Measurements from ENCODE around the gene ODF2L. TPM values are rescaled to one million over a fixed set of nuclear protein-coding genes. Genes with fewer than 3 reads are reported as not detected.
A peak's percentile ranks its signal among the peaks of the same experiment; 100 is the strongest.

ODF2L gene
- total RNA-seq, 1 experiment from 2014 or later, result 33.6 TPM

- Histone ChIP-seq H2AFZ (peak overlapping the region; percentile 44), H3K36me3 (ENCODE audit: low read depth) (no peaks in the 10 kb centered on the region), H3K79me2 (ENCODE audit: low read depth) (no peaks in the 10 kb centered on the region), H3K4me2 (peak overlapping the region; percentile 68), H3K27ac (peak overlapping the region; percentile 87), H3K9me3 (ENCODE audit: insufficient read depth, low read depth) (peaks cover 22% of the 10 kb centered on the region; the same call in 1 of the 2 replicates), H4K20me1 (ENCODE audit: insufficient read depth) (no peaks in the 10 kb centered on the region), H3K9me2 (ENCODE audit: insufficient read depth) (no peaks in the 10 kb centered on the region), H3K27me3 (ENCODE audit: insufficient read depth, low read depth) (no peaks in the 10 kb centered on the region), H3K4me1 (replicated peaks; ENCODE audit: insufficient read depth) (peaks cover 36% of the 10 kb centered on the region), H3K4me3 (0 out of 2 replicates have a peak overlapping the region, but pooled peaks have one; percentile 3), H3F3A (ENCODE audit: insufficient read depth, low read depth) (peaks cover 24% of the 10 kb centered on the region)
- DNase-seq, result no peak
- ChIA-PET POLR2A (ENCODE audit: unreplicated experiment) (no interaction called here), CTCF (interaction anchor here (0.6 kb wide), 1 partner anchor 275 kb away, joined by 3 read pairs; the partner anchor contains the start of gene SH3GLB1)
- no peak for TF ChIP-seq EZH2 (IDR thresholded peaks at IDR 0.05; ENCODE audit: low read depth)
- TF ChIP-seq, protein P1, sequence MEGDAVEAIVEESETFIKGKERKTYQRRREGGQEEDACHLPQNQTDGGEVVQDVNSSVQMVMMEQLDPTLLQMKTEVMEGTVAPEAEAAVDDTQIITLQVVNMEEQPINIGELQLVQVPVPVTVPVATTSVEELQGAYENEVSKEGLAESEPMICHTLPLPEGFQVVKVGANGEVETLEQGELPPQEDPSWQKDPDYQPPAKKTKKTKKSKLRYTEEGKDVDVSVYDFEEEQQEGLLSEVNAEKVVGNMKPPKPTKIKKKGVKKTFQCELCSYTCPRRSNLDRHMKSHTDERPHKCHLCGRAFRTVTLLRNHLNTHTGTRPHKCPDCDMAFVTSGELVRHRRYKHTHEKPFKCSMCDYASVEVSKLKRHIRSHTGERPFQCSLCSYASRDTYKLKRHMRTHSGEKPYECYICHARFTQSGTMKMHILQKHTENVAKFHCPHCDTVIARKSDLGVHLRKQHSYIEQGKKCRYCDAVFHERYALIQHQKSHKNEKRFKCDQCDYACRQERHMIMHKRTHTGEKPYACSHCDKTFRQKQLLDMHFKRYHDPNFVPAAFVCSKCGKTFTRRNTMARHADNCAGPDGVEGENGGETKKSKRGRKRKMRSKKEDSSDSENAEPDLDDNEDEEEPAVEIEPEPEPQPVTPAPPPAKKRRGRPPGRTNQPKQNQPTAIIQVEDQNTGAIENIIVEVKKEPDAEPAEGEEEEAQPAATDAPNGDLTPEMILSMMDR (conservative IDR thresholded peaks at IDR 0.05), result no peak
- intact Hi-C loops (cut with micrococcal nuclease; ENCODE audit: unreplicated experiment), result no loop called here
- no TSS peak for BruUV-seq (replicated peaks)
These were observed 33.1 kb upstream of the ODF2L start for GRCh38 chr1:86429122-86429725.

GRCh38 chr1:86423873-86424272 lies 27.8 kb upstream of the ODF2L start, which contains the start of gene CLCA2:
CLCA2 (plus strand) TSS chr1:86424171; CDS start chr1:86424248, 77 bp downstream.
- H3K4me2 ChIP-seq, result no peak within 1 kb of the TSS
- H3K4me1 ChIP-seq (replicated peaks; ENCODE audit: insufficient read depth), result peaks cover 32% of the 10 kb centered on the region
- no peaks in the 10 kb centered on the region for H3K79me2 ChIP-seq (ENCODE audit: low read depth)
- ChIA-PET POLR2A (ENCODE audit: unreplicated experiment) (no interaction called here), CTCF (no interaction called here)
- H3K27me3 ChIP-seq (ENCODE audit: insufficient read depth, low read depth), result no peaks in the 10 kb centered on the region
- H3K36me3 ChIP-seq (ENCODE audit: low read depth), result no peaks in the 10 kb centered on the region
- H3K9me2 ChIP-seq (ENCODE audit: insufficient read depth), result no peaks in the 10 kb centered on the region; the same call in 1 of the 2 replicates
- intact Hi-C loops (cut with micrococcal nuclease; ENCODE audit: unreplicated experiment), result no loop called here
- H4K20me1 ChIP-seq (ENCODE audit: insufficient read depth), result no peaks in the 10 kb centered on the region
- no peaks in the 10 kb centered on the region; the same call in 1 of the 2 replicates for H3F3A ChIP-seq (ENCODE audit: insufficient read depth, low read depth)
- DNase-seq, result no peak
- H2AFZ ChIP-seq, result no peak within 1 kb of the TSS
- TF ChIP-seq, protein P1 (conservative IDR thresholded peaks at IDR 0.05), result no peak
- TF ChIP-seq EZH2 (IDR thresholded peaks at IDR 0.05; ENCODE audit: low read depth), result no peak
- no peak within 1 kb of the TSS for H3K27ac ChIP-seq
- BruUV-seq (replicated peaks), result no TSS peak
- H3K4me3 ChIP-seq, result no peak within 1 kb of the TSS
- H3K9me3 ChIP-seq (ENCODE audit: insufficient read depth, low read depth), result 0 out of 2 replicates have a peak, but pooled peaks cover 12% of the 10 kb centered on the region

DNA sequence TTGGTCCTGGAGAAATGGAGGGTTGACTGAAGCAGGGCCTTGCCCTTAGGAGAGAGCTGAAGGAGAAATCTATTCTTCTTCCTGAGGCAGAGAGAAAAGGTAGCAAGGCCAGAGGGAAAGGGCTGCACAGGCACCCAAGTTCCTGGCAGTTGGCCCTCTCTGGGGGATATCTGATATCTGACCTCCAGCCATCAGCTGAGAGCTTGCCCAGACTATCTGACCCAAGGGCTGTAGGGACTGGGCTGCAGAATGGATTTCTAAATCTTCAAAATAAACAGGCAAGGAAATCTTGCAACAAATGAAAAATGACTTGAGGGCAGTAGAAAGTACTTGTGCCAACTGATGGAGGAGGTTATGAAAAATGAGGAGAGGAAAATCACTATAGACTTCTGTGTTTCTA lies 27.4 kb upstream of the ODF2L start:
- Histone ChIP-seq H3K4me3 (no peak overlapping the region), H3K27ac (no peak overlapping the region), H3K27me3 (ENCODE audit: insufficient read depth, low read depth) (no peaks in the 10 kb centered on the region), H3F3A (ENCODE audit: insufficient read depth, low read depth) (no peaks in the 10 kb centered on the region), H4K20me1 (ENCODE audit: insufficient read depth) (no peaks in the 10 kb centered on the region), H3K4me1 (replicated peaks; ENCODE audit: insufficient read depth) (peaks cover 29% of the 10 kb centered on the region), H2AFZ (no peak overlapping the region), H3K9me2 (ENCODE audit: insufficient read depth) (no peaks in the 10 kb centered on the region; the same call in 1 of the 2 replicates), H3K9me3 (ENCODE audit: insufficient read depth, low read depth) (0 out of 2 replicates have a peak, but pooled peaks cover 9% of the 10 kb centered on the region), H3K36me3 (ENCODE audit: low read depth) (no peaks in the 10 kb centered on the region), H3K4me2 (no peak overlapping the region), H3K79me2 (ENCODE audit: low read depth) (no peaks in the 10 kb centered on the region)
- no TSS peak for BruUV-seq (replicated peaks)
- DNase-seq, result no peak
- ChIA-PET CTCF (no interaction called here), POLR2A (ENCODE audit: unreplicated experiment) (no interaction called here)
- TF ChIP-seq EZH2 (IDR thresholded peaks at IDR 0.05; ENCODE audit: low read depth), result no peak
- TF ChIP-seq, protein P1 (conservative IDR thresholded peaks at IDR 0.05), result no peak
- intact Hi-C loops (cut with micrococcal nuclease; ENCODE audit: unreplicated experiment), result no loop called here

Data from PC-9 (cell line).